ENCODE data around the gene RPS6KA3. TPM values are rescaled to one million over a fixed set of nuclear protein-coding genes. Genes with fewer than 3 reads are reported as not detected.

Gene RPS6KA3
- total RNA-seq, 1 experiment from 2014 or later, result 35.5 TPM

DNA sequence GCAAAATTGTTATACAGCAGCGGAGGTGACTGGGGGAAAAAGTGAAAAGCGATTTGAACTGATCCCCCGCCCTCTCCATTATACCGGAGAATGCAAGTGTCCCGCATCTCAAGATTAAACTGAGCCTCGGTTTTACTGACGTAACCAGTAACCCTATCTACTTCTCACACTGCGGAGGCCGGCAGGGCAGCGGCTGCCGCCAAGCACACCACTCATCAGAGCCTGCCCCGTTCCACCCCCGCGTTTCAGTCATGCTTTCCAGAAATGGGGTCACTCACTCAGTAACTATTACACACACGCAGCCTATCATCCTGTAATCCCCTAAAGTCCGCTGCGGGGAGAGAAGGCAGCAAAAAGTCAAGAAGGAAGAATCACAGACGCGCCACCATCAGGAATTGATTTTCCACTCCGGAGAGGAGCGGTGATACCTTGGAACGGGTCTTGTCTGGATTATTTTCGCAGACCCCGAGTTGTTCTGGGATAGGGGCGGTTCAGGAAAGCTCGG, 1.4 kb downstream of the RPS6KA3 start:
- Histone ChIP-seq H3K4me2 (ENCODE audit: low read length) (peak overlapping the region; percentile 82), H3K9ac (ENCODE audit: low read length) (peak overlapping the region; percentile 78), H3K9me2 (ENCODE audit: insufficient read depth) (no peaks in the 10 kb centered on the region), H4K20me1 (ENCODE audit: insufficient read depth) (0 out of 2 replicates have a peak, but pooled peaks cover 4% of the 10 kb centered on the region), H3K27ac (ENCODE audit: low read depth, low read length) (peak overlapping the region; percentile 60), H2AFZ (ENCODE audit: low read depth, low read length, poor library complexity, severe bottlenecking) (no peak overlapping the region), H3K4me3 (replicated peaks in 1 of 2; ENCODE audit: low read depth in 1 of 2, low read length in 2 of 2) (peak overlapping the region; percentile 66 to 74), H3K36me3 (ENCODE audit: control insufficient read depth in 1 of 2, insufficient read depth in 2 of 2, low read length in 2 of 2) (no peaks in the 10 kb centered on the region), H3K4me1 (ENCODE audit: control insufficient read depth in 1 of 2, insufficient read depth in 2 of 2, low read length in 2 of 2) (peaks cover 4 to 19% of the 10 kb centered on the region in 2 experiments), H3K27me3 (ENCODE audit: insufficient read depth, low read length) (no peaks in the 10 kb centered on the region), H3K79me2 (ENCODE audit: insufficient read depth, low read length) (peaks cover 57% of the 10 kb centered on the region), H3K9me3 (ENCODE audit: control insufficient read depth in 1 of 2, insufficient read depth in 1 of 2, low read depth in 1 of 2, low read length in 2 of 2) (no peaks in the 10 kb centered on the region)
- CTCF ChIA-PET, result no interaction called here
- POLR2A ChIA-PET, result no interaction called here
- peak; percentile 94 for TF ChIP-seq EGR1 (IDR thresholded peaks at IDR 0.05; ENCODE audit: low read depth)
- no peak for TF ChIP-seq CBX3 (IDR thresholded peaks at IDR 0.05; ENCODE audit: low read depth)
- DNase-seq (ENCODE audit: low read depth, low spot score), result peak; percentile 41
- intact Hi-C loops (cut with micrococcal nuclease), result no loop called here
- BruUV-seq (replicated peaks), result no TSS peak
- RAD21 ChIA-PET (ENCODE audit: low non-redundant PET in 1 of 2, low total read pairs in 2 of 2, uncharacterized antibody in 2 of 2, unreplicated experiment in 2 of 2), result no interaction called here
- peak; percentile 50 for ATAC-seq

GRCh38 chrX:20263474-20263873, 3.2 kb downstream of the RPS6KA3 start:
- Histone ChIP-seq H3K36me3 (ENCODE audit: control insufficient read depth in 1 of 2, insufficient read depth in 2 of 2, low read length in 2 of 2) (no peaks in the 10 kb centered on the region), H2AFZ (ENCODE audit: low read depth, low read length, poor library complexity, severe bottlenecking) (no peak overlapping the region), H3K27ac (ENCODE audit: low read depth, low read length) (no peak overlapping the region), H3K27me3 (ENCODE audit: insufficient read depth, low read length) (no peaks in the 10 kb centered on the region), H3K4me1 (ENCODE audit: control insufficient read depth in 1 of 2, insufficient read depth in 2 of 2, low read length in 2 of 2) (peaks cover 4 to 19% of the 10 kb centered on the region in 2 experiments), H3K9me2 (ENCODE audit: insufficient read depth) (no peaks in the 10 kb centered on the region), H3K9ac (ENCODE audit: low read length) (no peak overlapping the region), H3K4me3 (replicated peaks in 1 of 2; ENCODE audit: low read depth in 1 of 2, low read length in 2 of 2) (no peak overlapping the region), H3K9me3 (ENCODE audit: control insufficient read depth in 1 of 2, insufficient read depth in 1 of 2, low read depth in 1 of 2, low read length in 2 of 2) (no peaks in the 10 kb centered on the region), H4K20me1 (ENCODE audit: insufficient read depth) (0 out of 2 replicates have a peak, but pooled peaks cover 4% of the 10 kb centered on the region), H3K4me2 (ENCODE audit: low read length) (peak overlapping the region; percentile 14; the same call in 1 of the 2 replicates), H3K79me2 (ENCODE audit: insufficient read depth, low read length) (peaks cover 73% of the 10 kb centered on the region)
- ATAC-seq, result no peak
- BruUV-seq (replicated peaks), result no TSS peak
- intact Hi-C loops (cut with micrococcal nuclease), result no loop called here
- CTCF ChIA-PET, result no interaction called here
- POLR2A ChIA-PET, result no interaction called here
- no peak for DNase-seq (ENCODE audit: low read depth, low spot score)
- RAD21 ChIA-PET (ENCODE audit: low non-redundant PET in 1 of 2, low total read pairs in 2 of 2, uncharacterized antibody in 2 of 2, unreplicated experiment in 2 of 2), result no interaction called here
- TF ChIP-seq JUND (IDR thresholded peaks at IDR 0.05) (no peak), TCF7L2 (IDR thresholded peaks at IDR 0.05; ENCODE audit: borderline replicate concordance, extremely low read depth, insufficient read depth, insufficient read length) (no peak), ZNF274 (IDR thresholded peaks at IDR 0.05; ENCODE audit: low read depth, low read length) (no peak), ELF1 (IDR thresholded peaks at IDR 0.05; ENCODE audit: borderline replicate concordance, low read depth) (no peak), CTCF (IDR thresholded peaks at IDR 0.05 in 2 of 3, conservative IDR thresholded peaks at IDR 0.05 in 1 of 3; ENCODE audit: borderline replicate concordance in 1 of 3, insufficient read depth in 1 of 3, low read depth in 2 of 3, low read length in 2 of 3) (no peak), SIN3A (IDR thresholded peaks at IDR 0.05; ENCODE audit: low read depth) (no peak), CEBPB (IDR thresholded peaks at IDR 0.05; ENCODE audit: low read depth) (no peak), CBX3 (IDR thresholded peaks at IDR 0.05; ENCODE audit: low read depth) (no peak), EGR1 (IDR thresholded peaks at IDR 0.05; ENCODE audit: low read depth) (no peak), EZH2phosphoT487 (IDR thresholded peaks at IDR 0.05; ENCODE audit: borderline replicate concordance) (no peak), EZH2 (IDR thresholded peaks at IDR 0.05) (no peak), POLR2AphosphoS5 (IDR thresholded peaks at IDR 0.05; ENCODE audit: low read depth, low read length) (no peak), FOSL1 (IDR thresholded peaks at IDR 0.05; ENCODE audit: low read depth) (no peak)

Data from HCT116 (cell line).